HepG2 (cell line): ENCODE results near the gene SLC16A3. TPM values are rescaled to one million over a fixed set of nuclear protein-coding genes. Genes with fewer than 3 reads are reported as not detected.
A peak's percentile ranks its signal among the peaks of the same experiment; 100 is the strongest.

Source experiments
- ATF1 ChIP-seq: IDR thresholded peaks from 2 replicates; pipeline ENCODE4 v1.6.1; 2016; ENCODE audit warnings: mild to moderate bottlenecking, control low read depth
- CEBPZ ChIP-seq: IDR thresholded peaks from 2 replicates; pipeline ENCODE4 v1.6.1; 2012; ENCODE audit warnings: low read length, improper control_type of control experiment
- IRX3 ChIP-seq: sonication (generic); formaldehyde crosslinking; IDR thresholded peaks from 2 replicates; pipeline ENCODE4 v1.8.1; 2023; ENCODE audit warnings: mild to moderate bottlenecking, low read depth, missing genetic modification reagents, borderline replicate concordance
- MYPOP ChIP-seq: sonication (generic); formaldehyde crosslinking; IDR thresholded peaks from 2 replicates; pipeline ENCODE4 v1.8.1; 2023; ENCODE audit warnings: mild to moderate bottlenecking, moderate library complexity, missing genetic modification reagents
- U2AF1 ChIP-seq: fragments of 200-400 bp; formaldehyde crosslinking; optimal IDR thresholded peaks from 2 replicates; pipeline ENCODE3; 2017; ENCODE audit warnings: mild to moderate bottlenecking, low read depth, low read length
- ZBED4 ChIP-seq: sonication (generic); formaldehyde crosslinking; IDR thresholded peaks from 2 replicates; pipeline ENCODE4 v1.4.0; 2020; ENCODE audit warnings: missing genetic modification reagents, borderline replicate concordance
- ZBTB8A ChIP-seq: sonication (generic); formaldehyde crosslinking; IDR thresholded peaks from 2 replicates; pipeline ENCODE4 v1.4.0; 2020; ENCODE audit warnings: mild to moderate bottlenecking, low read depth, missing genetic modification reagents, borderline replicate concordance
- ZNF337 ChIP-seq: sonication (generic); formaldehyde crosslinking; IDR thresholded peaks from 2 replicates; pipeline ENCODE4 v1.5.1; 2020; ENCODE audit warnings: missing genetic modification reagents, low read depth, mild to moderate bottlenecking, borderline replicate concordance
- ZNF34 ChIP-seq: sonication (generic); formaldehyde crosslinking; IDR thresholded peaks from 2 replicates; pipeline ENCODE4 v1.4.0; 2020; ENCODE audit warnings: mild to moderate bottlenecking, missing genetic modification reagents, borderline replicate concordance
- ZNF451 ChIP-seq: sonication (generic); formaldehyde crosslinking; IDR thresholded peaks from 2 replicates; pipeline ENCODE4 v1.5.0; 2020; ENCODE audit warnings: mild to moderate bottlenecking, missing genetic modification reagents
- ZNF570 ChIP-seq: sonication (generic); formaldehyde crosslinking; IDR thresholded peaks from 2 replicates; pipeline ENCODE4 v1.4.0; 2020; ENCODE audit warnings: mild to moderate bottlenecking, missing genetic modification reagents, borderline replicate concordance
- ZNF598 ChIP-seq: sonication (generic); formaldehyde crosslinking; IDR thresholded peaks from 2 replicates; pipeline ENCODE4 v1.5.1; 2020; ENCODE audit warnings: mild to moderate bottlenecking, missing genetic modification reagents, borderline replicate concordance
- ZNF709 ChIP-seq: sonication (generic); formaldehyde crosslinking; IDR thresholded peaks from 2 replicates; pipeline ENCODE4 v1.5.0; 2020; ENCODE audit warnings: mild to moderate bottlenecking, missing genetic modification reagents
- ZNF713 ChIP-seq: sonication (generic); formaldehyde crosslinking; IDR thresholded peaks from 2 replicates; pipeline ENCODE4 v1.4.0; 2020; ENCODE audit warnings: mild to moderate bottlenecking, missing genetic modification reagents
- polyA plus RNA-seq, 8 experiments: library from polyadenylated mRNA; depleted of rRNA in 3 of 8; stranded (reverse) in 7 of 8; unstranded in 1 of 8; fragments of >200 nt; fragmentation: Illumina TruSeq in 4 of 8; extraction: Trizol in 4 of 8; gene quantifications; 2 replicates each; pipeline versions ENCODE4 v1.2.1 to v1.2.3, GENCODE V29; 2011 to 2016; ENCODE audit warnings: low read depth in 4 of 8, missing spikeins in 1 of 8, mixed read lengths in 1 of 8; ENCODE audit not compliant: insufficient read depth in 1 of 8
- total RNA-seq, 5 experiments: library from RNA; depleted of rRNA; stranded (reverse); fragments of >200 nt; fragmentation: Illumina TruSeq; extraction: Trizol; gene quantifications; 2 replicates each; pipeline ENCODE4 v1.2.3, GENCODE V29; 2016; ENCODE audit warnings: low read depth in 1 of 5
- TF ChIP-seq, protein P1 (sequence below): sonication (generic); formaldehyde crosslinking; IDR thresholded peaks from 2 replicates; pipeline ENCODE4 v1.9.0; 2021; ENCODE audit warnings: missing genetic modification reagents, mild to moderate bottlenecking, borderline replicate concordance

SLC16A3 gene
- total and polyA plus RNA-seq, 2 of the 13 experiments (the other 11 are each of a cell fraction or from before 2014, with no cell fraction given), result 242 to 349 TPM

DNA sequence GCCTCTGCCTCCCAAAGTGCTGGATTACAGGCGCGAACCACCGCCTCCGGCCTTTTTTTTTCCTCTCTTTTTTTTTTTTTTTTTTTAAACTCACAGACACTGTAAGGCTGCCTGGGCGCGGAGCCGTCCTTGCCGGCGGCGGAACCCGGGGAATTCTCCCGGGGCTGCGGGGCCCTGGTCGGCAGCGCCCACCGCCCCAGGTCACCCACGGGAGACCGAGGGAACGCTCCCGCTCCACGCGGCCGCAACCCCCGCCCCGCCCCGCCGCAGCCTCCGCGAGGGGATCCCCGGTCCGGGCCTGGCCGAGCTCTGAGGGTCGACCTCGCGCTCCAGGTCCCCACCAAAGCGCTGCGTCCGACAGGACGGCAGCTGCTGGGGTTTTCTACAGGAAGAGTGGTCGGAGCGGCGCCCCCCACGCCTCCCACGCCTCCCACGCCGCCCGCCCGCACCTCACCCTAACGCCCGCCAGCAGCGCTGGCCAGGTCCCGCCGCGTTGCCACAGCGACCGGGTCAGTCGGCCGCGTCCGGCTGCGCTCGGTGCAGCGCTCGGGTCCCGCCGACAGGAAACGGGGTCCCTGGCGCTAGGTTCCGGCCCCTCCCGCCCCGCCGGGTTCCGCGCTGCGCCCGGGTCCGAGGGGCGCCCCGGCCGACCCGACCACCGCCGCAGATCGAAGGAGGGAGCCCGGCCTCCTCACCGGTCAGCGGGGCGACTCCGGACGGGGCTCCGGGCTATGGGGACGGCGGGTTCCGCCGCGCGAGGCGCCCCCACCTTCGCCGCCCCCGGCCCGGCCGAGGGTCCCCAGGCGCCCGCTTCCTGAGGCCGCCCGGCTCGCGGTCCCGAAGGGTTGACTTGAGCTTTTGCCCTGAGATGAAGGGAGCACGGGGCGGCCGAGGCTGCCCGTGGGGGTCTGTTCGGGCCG, 16.3 kb upstream of the SLC16A3 start, which contains the start of gene CCDC57 (continued):
- TF ChIP-seq ZBED4, result peak; percentile 97
- TF ChIP-seq U2AF1, result peak; percentile 34
- no peak for TF ChIP-seq ZNF337 (CRISPR knock-in tag)
- peak; percentile 60; the same call in 1 of the 2 replicates for TF ChIP-seq ZNF451 (CRISPR knock-in tag)
- TF ChIP-seq ZNF34 (CRISPR knock-in tag), result peak; percentile 94
- no peak for TF ChIP-seq ZNF570 (CRISPR knock-in tag)
- TF ChIP-seq ATF1 (CRISPR knock-in tag), result no peak
- TF ChIP-seq, protein P1, sequence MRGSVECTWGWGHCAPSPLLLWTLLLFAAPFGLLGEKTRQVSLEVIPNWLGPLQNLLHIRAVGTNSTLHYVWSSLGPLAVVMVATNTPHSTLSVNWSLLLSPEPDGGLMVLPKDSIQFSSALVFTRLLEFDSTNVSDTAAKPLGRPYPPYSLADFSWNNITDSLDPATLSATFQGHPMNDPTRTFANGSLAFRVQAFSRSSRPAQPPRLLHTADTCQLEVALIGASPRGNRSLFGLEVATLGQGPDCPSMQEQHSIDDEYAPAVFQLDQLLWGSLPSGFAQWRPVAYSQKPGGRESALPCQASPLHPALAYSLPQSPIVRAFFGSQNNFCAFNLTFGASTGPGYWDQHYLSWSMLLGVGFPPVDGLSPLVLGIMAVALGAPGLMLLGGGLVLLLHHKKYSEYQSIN (CRISPR knock-in tag), result no peak
- peak; percentile 68; the same call in 1 of the 2 replicates for TF ChIP-seq ZNF713 (CRISPR knock-in tag)
- no peak for TF ChIP-seq CEBPZ
- TF ChIP-seq ZNF709 (CRISPR knock-in tag), result peak; percentile 37; the same call in 1 of the 2 replicates
- TF ChIP-seq MYPOP, result peak; percentile 72; the same call in 1 of the 2 replicates
- peak; percentile 86 for TF ChIP-seq IRX3 (CRISPR knock-in tag)
- TF ChIP-seq ZNF598 (CRISPR knock-in tag), result no peak; the same call in 1 of the 2 replicates
- TF ChIP-seq ZBTB8A (CRISPR knock-in tag), result no peak; the same call in 1 of the 2 replicates
